SK-N-SH (cell line): ENCODE data around the gene PNPLA2. TPM values are rescaled to one million over a fixed set of nuclear protein-coding genes. Genes with fewer than 3 reads are reported as not detected.

Experiments used
- CTCF ChIA-PET: fragments of 300-600, 350-600 bp; formaldehyde crosslinking; extraction: SDS; loops from one replicate; lab custom pipeline; 2021; lab: Yijun Ruan, JAX
- POLR2A ChIA-PET: fragments of 350-600 bp; sonication (Branson Sonifier 250); formaldehyde crosslinking; extraction: SDS; loops from one replicate; lab custom pipeline; 2020; ENCODE audit warnings: antibody characterized with exemption, inconsistent platforms; lab: Yijun Ruan, JAX
- DNase-seq: peaks from one replicate; pipeline ENCODE4 v3.0.0; 2012
- H2AFZ ChIP-seq: fragments of 200-600 bp; sonication (generic); 2 replicates; pipeline ENCODE4 v1.8.1; 2016; ENCODE audit warnings: antibody characterized with exemption, mild to moderate bottlenecking, low read depth
- H3F3A ChIP-seq: fragments of 200-600 bp; sonication (generic); replicated peaks from 2 replicates; pipeline ENCODE3; 2016; ENCODE audit warnings: antibody characterized with exemption, mild to moderate bottlenecking; ENCODE audit not compliant: insufficient read depth
- H3K27ac ChIP-seq, 2 experiments: fragments of 200-500 bp in 1 of 2; fragments of 200-600 bp in 1 of 2; sonication (Bioruptor generic) in 1 of 2; sonication (generic), shearing (Covaris generic) in 1 of 2; 2 replicates each; pipeline versions ENCODE4 v1.5.1 to v1.6.1; 2014 to 2016; ENCODE audit warnings: low read depth in 2 of 2, inconsistent platforms in 1 of 2, low read length in 1 of 2, mild to moderate bottlenecking in 1 of 2, mixed read lengths in 1 of 2
- H3K27me3 ChIP-seq: fragments of 200-600 bp; sonication (generic), shearing (Covaris generic); 2 replicates; pipeline ENCODE4 v1.6.1; 2016; ENCODE audit warnings: mixed run types; ENCODE audit not compliant: insufficient read depth
- H3K36me3 ChIP-seq, 2 experiments: fragments of 200-500 bp in 1 of 2; fragments of 200-600 bp in 1 of 2; sonication (Bioruptor generic) in 1 of 2; sonication (generic) in 1 of 2; replicated peaks in 1 of 2; 2 replicates each; pipeline versions ENCODE3 to v1.5.1; 2014 to 2016; ENCODE audit warnings: low read length in 1 of 2, mild to moderate bottlenecking in 1 of 2; ENCODE audit not compliant: insufficient read depth in 2 of 2, control insufficient read depth in 1 of 2
- H3K4me1 ChIP-seq, 2 experiments: fragments of 200-500 bp in 1 of 2; fragments of 200-600 bp in 1 of 2; sonication (Bioruptor generic) in 1 of 2; sonication (generic), shearing (Covaris generic) in 1 of 2; 2 replicates each; pipeline versions ENCODE4 v1.5.1 to v1.6.1; 2014 to 2016; ENCODE audit warnings: low read depth in 1 of 2, low read length in 1 of 2, mixed run types in 1 of 2; ENCODE audit not compliant: insufficient read depth in 2 of 2, control insufficient read depth in 1 of 2
- H3K4me2 ChIP-seq: fragments of 200-600 bp; sonication (generic), shearing (Covaris generic); 2 replicates; pipeline ENCODE4 v1.6.1; 2017; ENCODE audit warnings: mixed run types
- H3K4me3 ChIP-seq, 2 experiments: fragments of 200-500 bp in 1 of 2; fragments of 200-600 bp in 1 of 2; sonication (Bioruptor generic) in 1 of 2; sonication (generic), shearing (Covaris generic) in 1 of 2; 2 replicates each; pipeline versions ENCODE4 v1.5.1 to v1.8.1; 2014 to 2016; ENCODE audit warnings: low read depth in 2 of 2, inconsistent platforms in 1 of 2, low read length in 1 of 2, mild to moderate bottlenecking in 1 of 2, mixed read lengths in 1 of 2, moderate library complexity in 1 of 2
- H3K79me2 ChIP-seq: fragments of 200-600 bp; sonication (generic); 2 replicates; pipeline ENCODE4 v1.8.1; 2017; ENCODE audit warnings: mild to moderate bottlenecking; ENCODE audit not compliant: insufficient read depth
- H3K9ac ChIP-seq: fragments of 200-600 bp; sonication (generic); 2 replicates; pipeline ENCODE4 v1.6.1; 2017; ENCODE audit warnings: mixed run types
- H3K9me2 ChIP-seq: fragments of 200-600 bp; sonication (generic); 2 replicates; pipeline ENCODE4 v1.6.1; 2017; ENCODE audit warnings: mixed run types
- H3K9me3 ChIP-seq: fragments of 200-600 bp; sonication (generic); 2 replicates; pipeline ENCODE4 v1.6.1; 2017; ENCODE audit warnings: mixed run types, mild to moderate bottlenecking, moderate library complexity
- H4K20me1 ChIP-seq: fragments of 200-600 bp; sonication (generic); 2 replicates; pipeline ENCODE4 v1.6.1; 2017; ENCODE audit warnings: mild to moderate bottlenecking, mixed run types; ENCODE audit not compliant: insufficient read depth
- CHD2 ChIP-seq: fragments of 150-350 bp; IDR thresholded peaks from 2 replicates; pipeline ENCODE4 v1.6.1; 2018; ENCODE audit warnings: low read length; ENCODE audit not compliant: partially characterized antibody
- JUND ChIP-seq: IDR thresholded peaks from 2 replicates; pipeline ENCODE4 v1.4.0; 2012
- NFIC ChIP-seq: IDR thresholded peaks from 2 replicates; pipeline ENCODE4 v1.4.0; 2012; ENCODE audit warnings: borderline replicate concordance
- PBX3 ChIP-seq: IDR thresholded peaks from 2 replicates; pipeline ENCODE4; 2012
- POLR2AphosphoS5 ChIP-seq: IDR thresholded peaks from 2 replicates; pipeline ENCODE4 v1.6.1; 2012; ENCODE audit warnings: low read depth, low read length
- TAF1 ChIP-seq: IDR thresholded peaks from 2 replicates; pipeline ENCODE4 v1.6.1; 2012; ENCODE audit warnings: low read depth, mild to moderate bottlenecking, low read length, moderate library complexity, borderline replicate concordance
- WGBS: methylation state at CpG from one replicate; pipeline ENCODE4 v1.1.6; 2017; ENCODE audit warnings: low lambda C conversion rate; 5-methylcytosine and 5-hydroxymethylcytosine counted together
- polyA plus RNA-seq, 3 experiments: library from polyadenylated mRNA; depleted of rRNA; stranded (reverse); fragments of >200 nt; gene quantifications; 2 replicates each; pipeline ENCODE4 v1.2.3, GENCODE V29; 2012
- TF ChIP-seq, protein P1 (sequence below): fragments of 200-600 bp; sonication (generic); IDR thresholded peaks from 2 replicates; pipeline ENCODE4 v1.6.1; 2017; ENCODE audit warnings: antibody characterized with exemption, mild to moderate bottlenecking, moderate library complexity
- TF ChIP-seq, protein P2 (sequence below): IDR thresholded peaks from 2 replicates; pipeline ENCODE4 v1.6.1; 2012; ENCODE audit warnings: mild to moderate bottlenecking, low read depth, low read length, moderate library complexity

The PNPLA2 gene
- polyA plus RNA-seq, 1 of the 3 experiments (the other 2 are of a cell fraction): 60.3 TPM

GRCh38 chr11:838441-839279 is 19.9 kb downstream of the PNPLA2 start:
- Histone ChIP-seq H4K20me1 (peaks cover 69% of the 10 kb centered on the region), H3K36me3 (peaks cover 24 to 45% of the 10 kb centered on the region in 2 experiments), H3K27ac (peak overlapping the region; percentile 6 to 8; a peak in 1 of 4 replicates), H3K4me3 (no peak overlapping the region), H3F3A (peaks cover 51% of the 10 kb centered on the region), H3K79me2 (peaks cover 84% of the 10 kb centered on the region), H3K9me2 (no peaks in the 10 kb centered on the region), H3K9ac (no peak overlapping the region), H3K4me2 (no peak overlapping the region), H3K9me3 (no peaks in the 10 kb centered on the region), H3K4me1 (peaks cover 3 to 32% of the 10 kb centered on the region in 2 experiments; a peak in 2 of 4 replicates), H2AFZ (no peak overlapping the region), H3K27me3 (no peaks in the 10 kb centered on the region)
- ChIA-PET POLR2A (interaction anchor here (2.0 kb wide), 1 partner anchor 19 kb away, joined by 7 read pairs; the partner anchor contains the start of gene PNPLA2), CTCF (interaction anchor here (0.6 to 3.8 kb wide), 4 partner anchors 9 to 213 kb away, joined by 3 to 21 read pairs (median 4); no protein-coding TSS in a partner anchor)
- no peak for DNase-seq
- 68% methylated on average over 14 of the region's 17 CpGs for WGBS
- TF ChIP-seq NFIC (no peak), POLR2AphosphoS5 (peak; percentile 72), CHD2 (no peak), PBX3 (0 out of 2 replicates have a peak, but pooled peaks have one; percentile 6)
- TF ChIP-seq, protein P1, sequence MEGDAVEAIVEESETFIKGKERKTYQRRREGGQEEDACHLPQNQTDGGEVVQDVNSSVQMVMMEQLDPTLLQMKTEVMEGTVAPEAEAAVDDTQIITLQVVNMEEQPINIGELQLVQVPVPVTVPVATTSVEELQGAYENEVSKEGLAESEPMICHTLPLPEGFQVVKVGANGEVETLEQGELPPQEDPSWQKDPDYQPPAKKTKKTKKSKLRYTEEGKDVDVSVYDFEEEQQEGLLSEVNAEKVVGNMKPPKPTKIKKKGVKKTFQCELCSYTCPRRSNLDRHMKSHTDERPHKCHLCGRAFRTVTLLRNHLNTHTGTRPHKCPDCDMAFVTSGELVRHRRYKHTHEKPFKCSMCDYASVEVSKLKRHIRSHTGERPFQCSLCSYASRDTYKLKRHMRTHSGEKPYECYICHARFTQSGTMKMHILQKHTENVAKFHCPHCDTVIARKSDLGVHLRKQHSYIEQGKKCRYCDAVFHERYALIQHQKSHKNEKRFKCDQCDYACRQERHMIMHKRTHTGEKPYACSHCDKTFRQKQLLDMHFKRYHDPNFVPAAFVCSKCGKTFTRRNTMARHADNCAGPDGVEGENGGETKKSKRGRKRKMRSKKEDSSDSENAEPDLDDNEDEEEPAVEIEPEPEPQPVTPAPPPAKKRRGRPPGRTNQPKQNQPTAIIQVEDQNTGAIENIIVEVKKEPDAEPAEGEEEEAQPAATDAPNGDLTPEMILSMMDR: peak; percentile 38

GRCh38 chr11:839280-839623 is 20.5 kb downstream of the PNPLA2 start:
- 90% methylated on average over 2 of the region's 5 CpGs for WGBS
- POLR2A ChIA-PET: interaction anchor here (2.0 kb wide), 1 partner anchor 20 kb away, joined by 7 read pairs; the partner anchor contains the start of gene PNPLA2
- CTCF ChIA-PET: interaction anchor here (0.6 to 3.8 kb wide), 3 partner anchors 9 to 20 kb away, joined by 3 to 21 read pairs (median 4); partner anchors contain the start of gene PNPLA2

More at GRCh38 chr11:839280-839623, 20.5 kb downstream of the PNPLA2 start:
- H3K27ac ChIP-seq: 0 out of 4 replicates have a peak overlapping the region, but pooled peaks of 1 of the 2 experiments have one; percentile 22
- H3K4me3 ChIP-seq: no peak overlapping the region
- H3K4me1 ChIP-seq: peaks cover 3 to 32% of the 10 kb centered on the region in 2 experiments; a peak in 2 of 4 replicates
- H3K9me3 ChIP-seq: no peaks in the 10 kb centered on the region
- peaks cover 69% of the 10 kb centered on the region for H4K20me1 ChIP-seq
- H3K27me3 ChIP-seq: no peaks in the 10 kb centered on the region
- H3K9me2 ChIP-seq: no peaks in the 10 kb centered on the region
- peaks cover 78% of the 10 kb centered on the region for H3K79me2 ChIP-seq
- no peak for DNase-seq
- no peak overlapping the region for H2AFZ ChIP-seq
- TF ChIP-seq PBX3 (0 out of 2 replicates have a peak, but pooled peaks have one; percentile 5), TAF1 (no peak), JUND (peak; percentile 5; the same call in 1 of the 2 replicates), POLR2AphosphoS5 (peak; percentile 65; the same call in 1 of the 2 replicates)
- TF ChIP-seq, protein P2, sequence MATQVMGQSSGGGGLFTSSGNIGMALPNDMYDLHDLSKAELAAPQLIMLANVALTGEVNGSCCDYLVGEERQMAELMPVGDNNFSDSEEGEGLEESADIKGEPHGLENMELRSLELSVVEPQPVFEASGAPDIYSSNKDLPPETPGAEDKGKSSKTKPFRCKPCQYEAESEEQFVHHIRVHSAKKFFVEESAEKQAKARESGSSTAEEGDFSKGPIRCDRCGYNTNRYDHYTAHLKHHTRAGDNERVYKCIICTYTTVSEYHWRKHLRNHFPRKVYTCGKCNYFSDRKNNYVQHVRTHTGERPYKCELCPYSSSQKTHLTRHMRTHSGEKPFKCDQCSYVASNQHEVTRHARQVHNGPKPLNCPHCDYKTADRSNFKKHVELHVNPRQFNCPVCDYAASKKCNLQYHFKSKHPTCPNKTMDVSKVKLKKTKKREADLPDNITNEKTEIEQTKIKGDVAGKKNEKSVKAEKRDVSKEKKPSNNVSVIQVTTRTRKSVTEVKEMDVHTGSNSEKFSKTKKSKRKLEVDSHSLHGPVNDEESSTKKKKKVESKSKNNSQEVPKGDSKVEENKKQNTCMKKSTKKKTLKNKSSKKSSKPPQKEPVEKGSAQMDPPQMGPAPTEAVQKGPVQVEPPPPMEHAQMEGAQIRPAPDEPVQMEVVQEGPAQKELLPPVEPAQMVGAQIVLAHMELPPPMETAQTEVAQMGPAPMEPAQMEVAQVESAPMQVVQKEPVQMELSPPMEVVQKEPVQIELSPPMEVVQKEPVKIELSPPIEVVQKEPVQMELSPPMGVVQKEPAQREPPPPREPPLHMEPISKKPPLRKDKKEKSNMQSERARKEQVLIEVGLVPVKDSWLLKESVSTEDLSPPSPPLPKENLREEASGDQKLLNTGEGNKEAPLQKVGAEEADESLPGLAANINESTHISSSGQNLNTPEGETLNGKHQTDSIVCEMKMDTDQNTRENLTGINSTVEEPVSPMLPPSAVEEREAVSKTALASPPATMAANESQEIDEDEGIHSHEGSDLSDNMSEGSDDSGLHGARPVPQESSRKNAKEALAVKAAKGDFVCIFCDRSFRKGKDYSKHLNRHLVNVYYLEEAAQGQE: no peak
- H3K36me3 ChIP-seq: peaks cover 24 to 45% of the 10 kb centered on the region in 2 experiments
- H3K9ac ChIP-seq: no peak overlapping the region
- H3K4me2 ChIP-seq: no peak overlapping the region
- H3F3A ChIP-seq: peaks cover 47% of the 10 kb centered on the region
